PFSK-1 (cell line): ENCODE measurements around the gene RNF220.

Experiments
- POLR2AphosphoS5 ChIP-seq: IDR thresholded peaks from 2 replicates; pipeline ENCODE4 v1.6.1; 2012; ENCODE audit warnings: low read depth, mild to moderate bottlenecking, control low read depth, low read length, moderate library complexity
- SIN3A ChIP-seq: IDR thresholded peaks from 2 replicates; pipeline ENCODE4 v1.6.1; 2012; ENCODE audit warnings: mild to moderate bottlenecking, low read length, moderate library complexity, borderline replicate concordance; ENCODE audit not compliant: insufficient read depth

DNA sequence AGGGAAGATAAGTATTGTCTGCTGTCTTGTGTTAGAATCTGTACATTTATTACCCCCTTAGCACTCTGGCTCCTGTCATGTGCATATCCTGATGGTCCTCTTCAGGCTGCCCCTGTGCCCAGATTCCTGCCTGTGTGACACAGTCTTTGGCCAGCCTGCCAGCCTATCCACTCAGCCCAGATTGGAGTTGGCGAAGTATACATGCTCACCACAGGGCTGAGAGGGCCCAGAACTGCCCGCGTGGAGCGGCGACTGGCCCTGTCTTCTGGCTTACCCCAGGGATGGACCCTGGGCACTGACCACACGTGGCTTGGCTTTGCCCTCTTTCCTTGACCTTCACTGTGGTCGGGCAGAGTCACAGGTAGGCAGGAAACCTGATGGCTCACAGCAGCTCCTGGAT lies 11.4 kb downstream of the RNF220 start:
- TF ChIP-seq SIN3A (no peak), POLR2AphosphoS5 (no peak)
